SJSA1 (cell line): ENCODE results near the gene TNFRSF1A. TPM values are rescaled to one million over a fixed set of nuclear protein-coding genes. Genes with fewer than 3 reads are reported as not detected.

Experiments used
- DNase-seq, 2 experiments: peaks; one replicate each; pipeline ENCODE4 v3.0.0-alpha.2; 2015 to 2020; ENCODE audit warnings: low spot score in 2 of 2, low read depth in 1 of 2
- H3K27ac ChIP-seq: fragments of 250-450 bp; sonication (Bioruptor Pico); 2 replicates; pipeline ENCODE4 v1.5.1; 2020; ENCODE audit warnings: mild to moderate bottlenecking, moderate library complexity
- H3K27me3 ChIP-seq: fragments of 250-450 bp; sonication (Bioruptor Pico); replicated peaks from 2 replicates; pipeline ENCODE4 v1.5.1; 2020; ENCODE audit warnings: mild to moderate bottlenecking, moderate library complexity
- H3K36me3 ChIP-seq: fragments of 250-450 bp; sonication (Bioruptor Pico); 2 replicates; pipeline ENCODE4 v1.5.1; 2020; ENCODE audit warnings: mild to moderate bottlenecking
- H3K4me1 ChIP-seq: fragments of 250-450 bp; sonication (Bioruptor Pico); replicated peaks from 2 replicates; pipeline ENCODE4 v1.6.1; 2021; ENCODE audit warnings: mild to moderate bottlenecking
- H3K4me3 ChIP-seq: fragments of 250-450 bp; sonication (Bioruptor Pico); 2 replicates; pipeline ENCODE4 v1.5.1; 2020; ENCODE audit warnings: mild to moderate bottlenecking
- H3K9me3 ChIP-seq: fragments of 250-450 bp; sonication (Bioruptor Pico); replicated peaks from 2 replicates; pipeline ENCODE4 v1.5.1; 2020; ENCODE audit warnings: mild to moderate bottlenecking
- total RNA-seq: library from RNA; depleted of rRNA; stranded (reverse); fragments of >200 nt; shearing (Covaris generic); gene quantifications from 2 replicates; pipeline ENCODE4 v1.2.3, GENCODE V29; 2014

Gene TNFRSF1A
- total RNA-seq, 1 experiment from 2014 or later, result 132 TPM

DNA sequence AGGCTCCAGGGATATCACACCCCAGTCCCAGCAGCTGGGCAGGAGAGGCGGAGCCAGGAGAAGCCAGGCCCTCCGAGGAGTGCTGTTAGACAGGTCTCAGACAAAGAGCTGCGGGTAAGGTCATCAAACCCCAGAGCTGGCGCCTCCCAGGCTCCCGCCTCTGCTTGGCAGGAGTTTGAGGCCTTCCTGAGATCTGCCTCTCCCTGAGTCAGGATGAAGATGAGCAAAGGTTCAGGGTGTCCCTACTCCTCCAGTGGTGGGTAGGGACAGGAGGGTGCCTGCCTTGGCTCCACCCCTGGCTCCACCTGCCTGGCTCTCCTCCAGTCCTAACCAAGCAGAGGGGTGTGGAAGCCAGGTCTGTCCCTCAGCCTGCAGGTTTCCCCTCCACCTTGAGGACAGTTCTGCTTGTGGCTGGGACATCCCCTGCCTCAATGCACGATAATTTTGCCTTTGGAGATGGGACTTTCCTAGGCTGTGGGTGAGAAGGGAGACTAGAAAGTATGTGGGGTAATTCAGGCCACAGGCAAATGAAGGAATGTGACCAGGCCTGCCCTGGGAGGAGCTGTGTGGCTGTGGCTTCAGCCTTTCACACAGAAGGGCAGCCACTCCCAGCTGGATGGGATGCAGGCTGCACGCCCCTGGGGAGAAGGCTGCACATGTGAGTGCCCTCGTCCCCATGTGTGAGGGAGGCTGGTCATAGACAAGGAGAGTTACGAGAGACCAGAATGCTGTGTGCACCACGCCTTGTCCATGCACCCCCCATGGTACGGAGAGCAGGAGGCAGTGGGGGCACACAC is 29.1 kb downstream of the TNFRSF1A start:
- no peak overlapping the region for H3K4me3 ChIP-seq
- no peak overlapping the region for H3K27ac ChIP-seq
- no peaks in the 10 kb centered on the region; the same call in 1 of the 2 replicates for H3K27me3 ChIP-seq
- peaks cover 7% of the 10 kb centered on the region for H3K4me1 ChIP-seq
- H3K9me3 ChIP-seq, result no peaks in the 10 kb centered on the region
- no peak for DNase-seq
- H3K36me3 ChIP-seq, result no peaks in the 10 kb centered on the region

DNA sequence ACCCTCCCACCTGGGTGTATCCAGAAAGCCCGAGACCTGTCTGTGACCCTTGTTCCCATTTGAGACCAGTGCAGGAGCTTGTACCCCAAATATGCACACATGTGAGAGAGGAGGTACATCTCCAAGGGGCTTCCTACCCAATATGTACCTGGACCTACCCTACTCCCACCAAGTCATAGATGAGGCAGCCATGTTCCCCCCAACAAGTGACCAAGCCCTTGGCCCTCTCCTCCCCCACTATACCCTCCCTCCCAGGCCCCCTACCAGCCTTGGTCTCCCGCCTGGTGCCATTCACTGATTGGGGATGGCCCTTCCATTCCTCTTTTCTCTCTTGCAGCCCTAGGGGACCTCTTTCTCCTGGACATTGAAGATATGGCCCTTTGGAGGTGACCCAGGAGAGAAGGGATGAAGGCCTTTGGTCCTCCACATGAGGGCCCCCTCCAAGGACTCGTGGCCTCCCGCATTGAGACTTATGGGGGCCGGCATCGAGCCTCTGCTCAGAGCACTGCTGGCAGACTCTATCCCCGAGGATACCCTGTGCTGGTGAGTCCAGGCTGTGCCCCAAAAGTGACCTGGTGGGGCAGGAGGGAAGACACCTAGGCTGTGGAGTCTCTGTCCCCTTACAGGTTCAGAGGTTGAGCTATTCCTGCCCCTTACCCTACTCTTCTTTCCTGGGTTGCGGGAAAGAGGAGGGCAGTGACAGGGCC is 29.9 kb downstream of the TNFRSF1A start:
- H3K4me3 ChIP-seq, result no peak overlapping the region
- H3K4me1 ChIP-seq, result peaks cover 7% of the 10 kb centered on the region
- H3K27me3 ChIP-seq, result no peaks in the 10 kb centered on the region; the same call in 1 of the 2 replicates
- H3K27ac ChIP-seq, result no peak overlapping the region
- no peak for DNase-seq
- no peaks in the 10 kb centered on the region for H3K9me3 ChIP-seq
- H3K36me3 ChIP-seq, result no peaks in the 10 kb centered on the region

- Histone ChIP-seq H3K4me1 (peaks cover 7% of the 10 kb centered on the region), H3K36me3 (no peaks in the 10 kb centered on the region), H3K4me3 (no peak overlapping the region), H3K27ac (no peak overlapping the region), H3K9me3 (no peaks in the 10 kb centered on the region), H3K27me3 (no peaks in the 10 kb centered on the region; the same call in 1 of the 2 replicates)
- no peak for DNase-seq
Measured at GRCh38 chr12:6310771-6311610, 30.9 kb downstream of the TNFRSF1A start.

GRCh38 chr12:6307529-6307928 is 34.3 kb downstream of the TNFRSF1A start:
- no peak overlapping the region for H3K4me3 ChIP-seq
- no peaks in the 10 kb centered on the region for H3K9me3 ChIP-seq
- DNase-seq, result no peak
- no peaks in the 10 kb centered on the region for H3K36me3 ChIP-seq
- H3K27ac ChIP-seq, result no peak overlapping the region
- H3K27me3 ChIP-seq, result no peaks in the 10 kb centered on the region; the same call in 1 of the 2 replicates
- H3K4me1 ChIP-seq, result peaks cover under 1% of the 10 kb centered on the region; the same call in 1 of the 2 replicates

DNA sequence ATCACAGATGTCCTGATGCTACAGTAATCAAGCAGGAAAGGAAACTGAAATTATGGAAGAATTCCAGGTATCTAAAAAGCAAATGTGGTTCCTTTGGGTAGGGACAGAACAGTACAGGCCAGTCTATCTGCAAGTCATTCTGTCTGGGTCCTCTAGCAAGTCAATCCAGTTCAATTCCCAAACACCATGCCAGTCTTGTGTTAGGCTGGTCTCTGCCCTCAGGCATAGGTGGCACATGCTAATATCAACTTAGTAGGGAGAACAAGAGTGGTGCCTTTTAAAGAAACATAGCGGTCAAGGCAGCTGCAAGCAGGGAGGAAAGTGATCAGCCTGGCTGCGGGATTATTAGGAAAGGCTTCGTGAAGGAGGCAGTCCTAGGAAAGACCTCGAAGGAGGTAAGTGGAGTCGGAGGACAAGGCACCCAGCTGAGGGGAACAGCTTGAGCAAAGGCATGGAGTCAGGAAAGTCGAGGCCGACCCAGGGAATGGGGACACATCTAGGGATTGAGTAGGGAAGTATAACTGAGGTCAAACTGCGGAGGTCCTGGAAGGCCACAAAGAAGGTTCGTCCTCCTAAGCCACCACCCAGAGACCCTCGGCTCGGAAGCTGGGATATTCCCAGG is 35.2 kb downstream of the TNFRSF1A start:
- Histone ChIP-seq H3K27me3 (no peaks in the 10 kb centered on the region; the same call in 1 of the 2 replicates), H3K9me3 (no peaks in the 10 kb centered on the region), H3K36me3 (no peaks in the 10 kb centered on the region), H3K27ac (no peak overlapping the region), H3K4me3 (no peak overlapping the region), H3K4me1 (no peaks in the 10 kb centered on the region)
- DNase-seq, result no peak

- Histone ChIP-seq H3K9me3 (no peaks in the 10 kb centered on the region), H3K36me3 (no peaks in the 10 kb centered on the region), H3K27ac (no peak overlapping the region), H3K27me3 (no peaks in the 10 kb centered on the region; the same call in 1 of the 2 replicates), H3K4me3 (no peak overlapping the region), H3K4me1 (no peaks in the 10 kb centered on the region)
- no peak for DNase-seq
Measured at GRCh38 chr12:6306151-6306550, 35.7 kb downstream of the TNFRSF1A start.

DNA sequence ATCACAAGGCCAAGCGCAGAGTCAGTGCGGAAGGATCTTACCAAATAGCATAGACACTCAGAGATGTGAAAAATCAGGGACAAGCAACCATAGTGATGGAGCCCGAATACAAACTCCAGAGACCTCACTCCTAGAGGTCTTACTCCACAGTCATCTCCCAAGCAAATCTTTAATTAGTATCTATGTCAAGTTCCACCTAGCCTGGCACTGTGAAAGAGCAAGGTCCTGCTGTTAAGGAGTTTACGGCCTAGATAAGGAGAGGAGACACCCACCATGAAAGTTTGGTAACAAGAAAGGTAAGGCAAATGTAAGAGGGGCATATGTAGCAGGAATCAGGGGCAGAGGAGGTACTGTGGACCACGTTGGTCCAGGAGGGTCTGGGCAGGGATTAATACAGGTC is 38.8 kb downstream of the TNFRSF1A start:
- no peak overlapping the region for H3K4me3 ChIP-seq
- H3K9me3 ChIP-seq, result no peaks in the 10 kb centered on the region
- no peaks in the 10 kb centered on the region for H3K4me1 ChIP-seq
- no peak overlapping the region for H3K27ac ChIP-seq
- no peaks in the 10 kb centered on the region for H3K27me3 ChIP-seq
- H3K36me3 ChIP-seq, result no peaks in the 10 kb centered on the region
- no peak for DNase-seq

- no peaks in the 10 kb centered on the region for H3K36me3 ChIP-seq
- H3K4me1 ChIP-seq, result no peaks in the 10 kb centered on the region
- H3K27ac ChIP-seq, result no peak overlapping the region
- no peak overlapping the region for H3K4me3 ChIP-seq
- no peaks in the 10 kb centered on the region for H3K9me3 ChIP-seq
- no peak for DNase-seq
- no peaks in the 10 kb centered on the region for H3K27me3 ChIP-seq
Measured at GRCh38 chr12:6302621-6303020, 39.3 kb downstream of the TNFRSF1A start.

DNA sequence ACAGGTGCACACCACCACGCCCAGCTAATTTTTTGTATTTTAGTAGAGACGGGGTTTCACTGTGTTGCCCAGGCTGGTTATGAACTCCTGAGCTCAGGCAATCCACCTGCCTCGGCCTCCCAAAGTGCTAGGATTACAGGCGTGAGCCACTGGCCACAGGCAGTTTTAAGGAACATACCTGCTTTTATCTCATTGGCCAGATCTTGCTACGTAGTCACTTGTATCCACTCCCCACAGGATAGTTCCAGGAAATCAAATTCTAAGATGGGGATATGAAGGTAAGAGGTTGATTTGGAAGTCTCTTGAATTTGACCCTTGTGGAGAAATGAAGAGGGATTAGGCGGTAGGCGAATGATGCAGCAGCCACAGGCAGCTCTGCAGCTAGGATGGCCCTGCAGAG is 40.2 kb downstream of the TNFRSF1A start:
- H3K36me3 ChIP-seq, result no peaks in the 10 kb centered on the region
- no peak overlapping the region for H3K27ac ChIP-seq
- no peak for DNase-seq
- H3K27me3 ChIP-seq, result no peaks in the 10 kb centered on the region
- no peak overlapping the region for H3K4me3 ChIP-seq
- no peaks in the 10 kb centered on the region; the same call in 1 of the 2 replicates for H3K4me1 ChIP-seq
- no peaks in the 10 kb centered on the region for H3K9me3 ChIP-seq

GRCh38 chr12:6297170-6297569 is 44.7 kb downstream of the TNFRSF1A start:
- H3K4me3 ChIP-seq, result no peak overlapping the region
- no peak for DNase-seq
- H3K27ac ChIP-seq, result no peak overlapping the region
- H3K27me3 ChIP-seq, result no peaks in the 10 kb centered on the region
- peaks cover 22% of the 10 kb centered on the region for H3K4me1 ChIP-seq
- H3K36me3 ChIP-seq, result no peaks in the 10 kb centered on the region
- no peaks in the 10 kb centered on the region for H3K9me3 ChIP-seq

DNA sequence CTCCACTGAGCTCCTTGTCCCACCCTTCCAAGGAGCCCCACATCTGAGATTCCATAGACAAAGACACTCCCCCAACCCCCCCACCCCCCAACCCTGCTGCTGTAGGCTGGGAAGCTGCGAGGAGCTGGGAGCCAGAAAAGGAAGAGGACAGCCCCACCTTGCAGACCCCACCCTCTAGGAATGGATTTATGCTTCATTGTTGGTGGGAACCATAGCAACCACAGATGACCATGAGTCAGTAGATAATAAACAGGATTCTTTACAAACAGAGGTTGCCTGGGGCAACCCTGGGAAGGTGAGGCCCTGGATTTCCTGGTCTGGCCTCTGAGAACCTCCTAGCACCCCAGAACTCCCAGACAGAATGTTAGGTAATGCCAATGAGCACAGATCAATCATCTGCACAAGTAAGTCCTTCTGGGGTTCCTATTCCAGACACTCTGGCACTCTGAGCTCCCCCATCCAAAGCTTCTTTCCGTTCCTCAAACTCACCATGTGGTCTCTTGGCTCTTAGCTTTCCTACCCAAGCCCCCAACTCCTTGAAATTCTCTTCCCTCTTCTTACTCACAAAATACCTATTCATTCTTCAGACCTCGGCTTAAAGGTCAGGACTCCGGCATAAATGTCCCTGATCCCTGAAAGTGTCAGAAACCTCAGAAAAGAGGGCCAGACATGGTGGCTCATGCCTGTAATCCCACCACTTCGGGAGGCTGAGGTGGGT is 46.6 kb downstream of the TNFRSF1A start:
- H3K4me3 ChIP-seq, result no peak overlapping the region
- H3K4me1 ChIP-seq, result peaks cover 22% of the 10 kb centered on the region
- no peaks in the 10 kb centered on the region; the same call in 1 of the 2 replicates for H3K9me3 ChIP-seq
- peak; percentile 85 to 88 for DNase-seq
- H3K36me3 ChIP-seq, result no peaks in the 10 kb centered on the region
- H3K27me3 ChIP-seq, result no peaks in the 10 kb centered on the region
- peak overlapping the region; percentile 92 for H3K27ac ChIP-seq

- Histone ChIP-seq H3K9me3 (no peaks in the 10 kb centered on the region; the same call in 1 of the 2 replicates), H3K27ac (peak overlapping the region; percentile 92), H3K27me3 (no peaks in the 10 kb centered on the region), H3K4me3 (no peak overlapping the region), H3K4me1 (peaks cover 22% of the 10 kb centered on the region), H3K36me3 (no peaks in the 10 kb centered on the region)
- no peak for DNase-seq
Measured at GRCh38 chr12:6294156-6295093, 47.5 kb downstream of the TNFRSF1A start.
